ENCODE results near the gene LHFPL6. TPM values are rescaled to one million over a fixed set of nuclear protein-coding genes. Genes with fewer than 3 reads are reported as not detected.

LHFPL6 gene
- total RNA-seq, 2 donors from 2014 or later = 99.0 to 115 TPM

DNA sequence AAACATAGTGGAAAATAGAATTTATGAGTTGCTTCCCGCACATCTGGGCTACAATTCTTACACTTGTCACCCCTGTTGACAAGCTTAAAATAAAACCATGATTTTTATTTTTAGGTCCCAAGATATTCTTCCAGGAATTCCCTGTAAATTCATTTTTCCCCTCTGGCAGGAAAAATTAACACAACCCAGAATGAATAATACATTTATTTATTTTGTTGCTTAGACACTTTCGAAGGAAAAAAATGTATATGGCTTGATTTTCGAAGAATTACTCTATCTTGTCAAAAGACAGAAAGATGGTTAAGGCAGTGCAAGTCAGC lies 74.4 kb downstream of the LHFPL6 start:
- H3K36me3 ChIP-seq = no peaks in the 10 kb centered on the region
- H3K9me3 ChIP-seq = no peaks in the 10 kb centered on the region
- ATAC-seq (ENCODE audit: insufficient number of reproducible peaks, low FRiP score, low read depth) = no peak
- no peaks in the 10 kb centered on the region for H3K27me3 ChIP-seq (replicated peaks; ENCODE audit: insufficient read depth)
- TF ChIP-seq, protein P1, sequence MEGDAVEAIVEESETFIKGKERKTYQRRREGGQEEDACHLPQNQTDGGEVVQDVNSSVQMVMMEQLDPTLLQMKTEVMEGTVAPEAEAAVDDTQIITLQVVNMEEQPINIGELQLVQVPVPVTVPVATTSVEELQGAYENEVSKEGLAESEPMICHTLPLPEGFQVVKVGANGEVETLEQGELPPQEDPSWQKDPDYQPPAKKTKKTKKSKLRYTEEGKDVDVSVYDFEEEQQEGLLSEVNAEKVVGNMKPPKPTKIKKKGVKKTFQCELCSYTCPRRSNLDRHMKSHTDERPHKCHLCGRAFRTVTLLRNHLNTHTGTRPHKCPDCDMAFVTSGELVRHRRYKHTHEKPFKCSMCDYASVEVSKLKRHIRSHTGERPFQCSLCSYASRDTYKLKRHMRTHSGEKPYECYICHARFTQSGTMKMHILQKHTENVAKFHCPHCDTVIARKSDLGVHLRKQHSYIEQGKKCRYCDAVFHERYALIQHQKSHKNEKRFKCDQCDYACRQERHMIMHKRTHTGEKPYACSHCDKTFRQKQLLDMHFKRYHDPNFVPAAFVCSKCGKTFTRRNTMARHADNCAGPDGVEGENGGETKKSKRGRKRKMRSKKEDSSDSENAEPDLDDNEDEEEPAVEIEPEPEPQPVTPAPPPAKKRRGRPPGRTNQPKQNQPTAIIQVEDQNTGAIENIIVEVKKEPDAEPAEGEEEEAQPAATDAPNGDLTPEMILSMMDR (IDR thresholded peaks at IDR 0.05) = no peak
- H3K27ac ChIP-seq = peak overlapping the region; percentile 71 to 75
- no peak for DNase-seq (ENCODE audit: low spot score)
- peaks cover 29 to 66% of the 10 kb centered on the region in 2 donors for H3K4me1 ChIP-seq (ENCODE audit: control insufficient read depth in 1 of 2, low read depth in 2 of 2)
- peak overlapping the region; percentile 55 for H3K4me3 ChIP-seq

DNA sequence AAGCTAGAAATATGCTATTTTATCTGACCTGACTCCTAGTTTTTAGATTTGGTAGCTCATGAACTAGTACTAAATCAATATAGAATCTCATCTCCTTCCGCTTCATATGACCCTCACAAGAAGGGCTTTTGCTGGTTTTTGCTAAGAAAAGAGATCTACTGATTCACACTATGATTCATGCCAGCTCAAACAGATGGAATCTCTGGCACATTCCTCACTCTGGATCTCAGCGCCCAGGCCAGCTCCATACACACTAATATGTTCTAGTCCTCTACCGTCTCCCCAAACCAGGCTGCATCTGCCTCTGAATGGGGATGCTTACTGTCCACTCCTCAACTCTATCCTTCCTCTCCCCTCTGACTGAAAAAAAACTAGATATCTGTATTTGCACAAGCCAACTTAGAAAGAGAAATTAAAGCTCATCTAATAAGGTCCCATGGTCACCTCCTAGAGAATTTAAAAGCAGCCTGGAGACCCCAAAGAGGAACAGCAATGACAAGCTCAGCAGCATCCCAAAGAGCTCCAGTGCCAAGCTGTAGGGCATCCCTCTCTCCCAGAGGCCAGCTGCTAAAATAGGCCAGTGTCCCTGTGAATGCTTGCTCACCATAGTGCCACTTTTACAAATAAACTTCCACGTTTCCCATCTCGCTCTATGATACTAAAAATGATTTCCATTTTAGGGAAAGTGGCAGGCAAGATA lies 74.9 kb downstream of the LHFPL6 start:
- Histone ChIP-seq H3K36me3 (no peaks in the 10 kb centered on the region), H3K4me1 (ENCODE audit: control insufficient read depth in 1 of 2, low read depth in 2 of 2) (peaks cover 29 to 66% of the 10 kb centered on the region in 2 donors), H3K27me3 (replicated peaks; ENCODE audit: insufficient read depth) (no peaks in the 10 kb centered on the region), H3K4me3 (peak overlapping the region; percentile 55), H3K27ac (peak overlapping the region; percentile 71 to 75), H3K9me3 (no peaks in the 10 kb centered on the region)
- ATAC-seq (ENCODE audit: insufficient number of reproducible peaks, low FRiP score, low read depth) (peak; percentile 50), DNase-seq (ENCODE audit: low spot score) (no peak)
- TF ChIP-seq, protein P1 (IDR thresholded peaks at IDR 0.05) = no peak

DNA sequence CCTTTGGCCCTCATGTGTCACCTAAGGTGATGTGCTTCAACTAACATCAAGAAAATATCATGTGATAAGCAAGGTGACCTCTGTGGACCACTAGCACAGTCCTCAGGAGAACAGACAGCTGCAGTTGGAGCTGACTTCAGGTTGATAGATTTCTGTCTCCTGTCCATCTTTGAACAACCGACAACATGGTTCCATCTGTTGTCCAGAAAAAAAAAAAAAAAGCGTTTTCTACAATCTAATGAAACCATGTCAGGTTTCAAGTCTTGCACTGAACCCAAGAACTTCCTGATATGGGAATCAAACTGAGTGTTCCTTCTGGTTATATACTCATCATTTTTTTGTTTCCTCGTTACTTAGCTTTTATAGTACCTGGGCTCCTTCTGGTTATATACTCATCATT lies 75.7 kb downstream of the LHFPL6 start:
- DNase-seq (ENCODE audit: low spot score) (no peak), ATAC-seq (ENCODE audit: insufficient number of reproducible peaks, low FRiP score, low read depth) (no peak)
- peak overlapping the region; percentile 71 to 75 for H3K27ac ChIP-seq
- H3K9me3 ChIP-seq = no peaks in the 10 kb centered on the region
- H3K27me3 ChIP-seq (replicated peaks; ENCODE audit: insufficient read depth) = no peaks in the 10 kb centered on the region
- no peak overlapping the region for H3K4me3 ChIP-seq
- TF ChIP-seq, protein P1 (IDR thresholded peaks at IDR 0.05) = no peak
- no peaks in the 10 kb centered on the region for H3K36me3 ChIP-seq
- peaks cover 29 to 66% of the 10 kb centered on the region in 2 donors for H3K4me1 ChIP-seq (ENCODE audit: control insufficient read depth in 1 of 2, low read depth in 2 of 2)

DNA sequence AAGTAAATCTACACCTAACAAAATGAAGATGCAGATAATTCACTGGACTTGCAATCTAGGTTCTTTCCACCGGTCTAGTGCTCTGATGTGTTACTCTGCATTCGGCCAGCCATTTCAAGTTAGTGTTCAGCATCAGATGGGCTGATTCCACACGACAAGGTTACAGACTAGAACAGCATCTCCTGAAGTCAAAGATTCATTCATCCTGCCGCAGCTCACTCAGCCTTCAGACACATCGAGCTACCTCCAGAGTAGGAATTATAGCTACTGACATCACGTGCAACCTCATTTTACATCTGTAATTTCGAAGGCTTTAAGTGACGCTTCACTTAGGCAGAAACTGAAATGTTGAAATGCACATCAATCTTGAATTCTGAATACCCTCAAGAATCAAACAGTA lies 76.5 kb downstream of the LHFPL6 start:
- TF ChIP-seq, protein P1 (IDR thresholded peaks at IDR 0.05) = no peak

DNA sequence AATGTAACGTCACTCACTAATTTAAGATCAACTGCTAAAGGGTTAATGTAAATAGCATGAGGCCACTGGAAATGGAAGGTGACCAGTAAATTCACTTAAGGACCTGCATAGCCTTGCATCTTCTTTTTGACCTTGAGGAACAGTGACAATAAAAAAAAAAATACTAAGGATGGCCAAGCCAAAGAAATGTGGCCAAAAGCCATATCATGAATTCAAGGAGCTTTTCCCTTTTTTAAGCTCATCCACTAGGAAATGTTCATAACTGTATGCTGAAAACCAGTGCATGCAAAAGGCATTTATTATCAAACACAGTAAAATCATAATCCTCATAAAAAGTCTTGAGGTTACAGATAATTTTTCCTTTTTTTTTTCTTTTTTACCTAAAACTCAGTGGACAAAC lies 77.5 kb downstream of the LHFPL6 start:
- DNase-seq (ENCODE audit: low spot score) (no peak), ATAC-seq (ENCODE audit: insufficient number of reproducible peaks, low FRiP score, low read depth) (no peak)
- Histone ChIP-seq H3K9me3 (no peaks in the 10 kb centered on the region), H3K27ac (no peak overlapping the region), H3K27me3 (replicated peaks; ENCODE audit: insufficient read depth) (no peaks in the 10 kb centered on the region), H3K4me3 (no peak overlapping the region), H3K36me3 (no peaks in the 10 kb centered on the region), H3K4me1 (ENCODE audit: control insufficient read depth in 1 of 2, low read depth in 2 of 2) (peaks cover 34 to 61% of the 10 kb centered on the region in 2 donors)
- TF ChIP-seq, protein P1 (IDR thresholded peaks at IDR 0.05) = no peak

More for the DNA sequence above, 76.5 kb downstream of the LHFPL6 start:
- no peaks in the 10 kb centered on the region for H3K9me3 ChIP-seq
- H3K4me3 ChIP-seq = no peak overlapping the region
- peak overlapping the region in 1 of 2 donors; percentile 71 for H3K27ac ChIP-seq
- DNase-seq (ENCODE audit: low spot score) (no peak), ATAC-seq (ENCODE audit: insufficient number of reproducible peaks, low FRiP score, low read depth) (no peak)
- no peaks in the 10 kb centered on the region for H3K27me3 ChIP-seq (replicated peaks; ENCODE audit: insufficient read depth)
- no peaks in the 10 kb centered on the region for H3K36me3 ChIP-seq
- H3K4me1 ChIP-seq (ENCODE audit: control insufficient read depth in 1 of 2, low read depth in 2 of 2) = peaks cover 32 to 65% of the 10 kb centered on the region in 2 donors
